Adrenal gland (tissue), 12 donors: ENCODE results near the gene RPTOR. TPM values are rescaled to one million over a fixed set of nuclear protein-coding genes. Genes with fewer than 3 reads are reported as not detected.
A peak's percentile ranks its signal among the peaks of the same experiment; 100 is the strongest.
"Not testable (repeated sequence)": the region's sequence is repeated elsewhere in the genome, so short reads cannot be mapped to it uniquely, and the experiment has no call there.

Source experiments
- DNase-seq, 7 donors: peaks; one replicate each; pipeline ENCODE4 v3.0.0-alpha.2; 2019 to 2020
- H3K27ac ChIP-seq, 5 donors: fragments of 200-600 bp; sonication (generic) in 4 of 5; 1 replicate in 3 of 5; 2 replicates in 2 of 5; pipeline versions ENCODE4 v1.5.1 to v1.8.0; 2016 to 2020; ENCODE audit warnings: mild to moderate bottlenecking in 1 of 5
- H3K27me3 ChIP-seq: fragments of 200-600 bp; 2 replicates; pipeline ENCODE4 v1.8.0; 2021
- H3K36me3 ChIP-seq, 2 donors: fragments of 200-600 bp; replicated peaks in 1 of 2; 1 replicate in 1 of 2; 2 replicates in 1 of 2; pipeline versions ENCODE4 v1.5.1 to v1.8.0; 2018 to 2022
- H3K4me1 ChIP-seq, 2 donors: fragments of 200-600 bp; replicated peaks in 1 of 2; 1 replicate in 1 of 2; 2 replicates in 1 of 2; pipeline versions ENCODE4 v1.5.1 to v1.8.0; 2018 to 2021
- H3K4me3 ChIP-seq, 4 donors: fragments of 200-600 bp; sonication (generic) in 3 of 4; one replicate each; pipeline ENCODE4 v1.5.1; 2016 to 2018
- H3K9me3 ChIP-seq, 3 donors: fragments of 200-600 bp; sonication (generic) in 1 of 3; replicated peaks in 1 of 3; 1 replicate in 2 of 3; 2 replicates in 1 of 3; pipeline versions ENCODE4 v1.5.1 to v1.8.0; 2016 to 2021
- CTCF ChIP-seq, 6 experiments: fragments of 450-650 bp in 4 of 6; fragments of 200-600 bp in 2 of 6; sonication (generic) in 1 of 6; IDR thresholded peaks; 1 replicate in 5 of 6; 2 replicates in 1 of 6; pipeline versions ENCODE4 v1.5.1 to v1.8.0; 2016 to 2021; ENCODE audit warnings: antibody characterized with exemption in 6 of 6, mild to moderate bottlenecking in 2 of 6, moderate library complexity in 1 of 6
- POLR2A ChIP-seq, 2 donors: fragments of 450-650 bp; IDR thresholded peaks; one replicate each; pipeline ENCODE4 v1.6.1; 2017; ENCODE audit warnings: antibody characterized with exemption in 2 of 2, mild to moderate bottlenecking in 2 of 2, moderate library complexity in 1 of 2
- WGBS, 4 donors: extraction: QIAGEN DNeasy Blood & Tissue Kit in 2 of 4; methylation state at CpG; one replicate each; pipeline versions ENCODE4 v1.1.5 to v1.1.7; 2013 to 2017; 5-methylcytosine and 5-hydroxymethylcytosine counted together
- intact Hi-C, 2 donors: fragments of 100-400 bp; cut with DNase I; formaldehyde crosslinking; loops; one replicate each; pipeline versions ENCODE4 v1.14.1 to v1.15.0; 2022 to 2023
- polyA plus RNA-seq, 3 donors: library from polyadenylated mRNA; stranded (reverse); fragments of 200-250 nt in 2 of 3; fragments of 350-450 nt in 1 of 3; fragmentation: Illumina TruSeq in 1 of 3; extraction: RNeasy Lipid Tissue Mini Kit (QIAGEN cat#74804) in 1 of 3; gene quantifications; one replicate each; pipeline ENCODE4 v1.2.3, GENCODE V29; 2013 to 2014
- total RNA-seq, 9 donors: library from RNA; depleted of rRNA in 4 of 9; stranded (reverse); fragments of >200 nt in 4 of 9; fragments of 120-200 nt in 1 of 9; fragmentation: NEBNext Ultra II Directional in 1 of 9; extraction: Animal tissue kit (Norgen Biotek cat#: 25700) in 1 of 9; gene quantifications; one replicate each; pipeline versions ENCODE4 v1.1.0 to v1.2.4, GENCODE V29; 2013 to 2023
- donor health status: healthy with polysubstance abuse.
- donor health status: Bipolar disorder and iron deficiency.
- donor health status: DM: yes; HTN: yes; CAD: no.
- donor health status: DM: no; HTN: no; CAD: no.
- donor health status: DM: no; HTN: no; CAD: no.
- donor health status: DM: yes; HTN: yes; CAD: no.

The RPTOR gene
- total and polyA plus RNA-seq, 12 donors, result 9.7 to 53.3 (median 29.7) TPM

GRCh38 chr17:80621335-80621996 is 76.8 kb downstream of the RPTOR start:
- TF ChIP-seq POLR2A (IDR thresholded peaks at IDR 0.05) (no peak), CTCF (IDR thresholded peaks at IDR 0.05) (no peak)
- peak in 1 of 7 donors; percentile 35 for DNase-seq
- Histone ChIP-seq H3K27me3 (no peaks in the 10 kb centered on the region), H3K4me1 (no peaks in the 10 kb centered on the region), H3K9me3 (no peaks in the 10 kb centered on the region), H3K27ac (no peak overlapping the region), H3K4me3 (no peak overlapping the region), H3K36me3 (peaks cover 0 to 4% of the 10 kb centered on the region in 2 donors)
- intact Hi-C loops, result no loop called here
- WGBS, 4 donors, result 84 to 96% (median 89%) methylated on average over 20 to 25 of the region's 25 CpGs

DNA sequence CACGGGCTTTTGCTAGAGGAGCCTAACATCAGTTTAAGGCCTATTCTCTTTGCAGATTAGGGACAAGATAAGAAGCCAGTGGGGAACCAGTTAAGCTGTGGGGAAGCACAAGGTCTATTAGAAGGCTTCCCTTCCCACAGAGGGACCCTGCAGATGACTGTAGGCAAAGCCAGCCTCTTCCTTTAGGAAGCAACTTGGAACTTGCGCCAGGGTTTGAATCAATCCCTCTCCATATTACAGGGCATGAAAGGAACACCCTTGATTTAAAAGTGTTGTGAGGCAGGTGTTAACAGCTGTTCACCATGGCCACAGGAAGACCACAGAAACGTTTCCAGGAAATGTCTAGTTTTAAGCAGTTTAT is 77.3 kb downstream of the RPTOR start:
- WGBS, 4 donors, result 67 to 69% (median 67%) methylated on average over 2 to 3 of the region's 3 CpGs
- no peaks in the 10 kb centered on the region for H3K27me3 ChIP-seq
- no peaks in the 10 kb centered on the region for H3K9me3 ChIP-seq
- peaks cover 0 to 4% of the 10 kb centered on the region in 2 donors for H3K36me3 ChIP-seq
- H3K27ac ChIP-seq, result no peak overlapping the region
- no peaks in the 10 kb centered on the region for H3K4me1 ChIP-seq
- TF ChIP-seq POLR2A (IDR thresholded peaks at IDR 0.05) (no peak), CTCF (IDR thresholded peaks at IDR 0.05) (no peak)
- intact Hi-C loops, result no loop called here
- no peak overlapping the region for H3K4me3 ChIP-seq
- peak in 1 of 7 donors; percentile 1 for DNase-seq

GRCh38 chr17:80624864-80625263 is 80.2 kb downstream of the RPTOR start:
- no peak for TF ChIP-seq CTCF (IDR thresholded peaks at IDR 0.05)
- no peak for TF ChIP-seq POLR2A (IDR thresholded peaks at IDR 0.05)
- intact Hi-C loops, result no loop called here
- Histone ChIP-seq H3K4me3 (no peak overlapping the region), H3K27ac (no peak overlapping the region), H3K27me3 (no peaks in the 10 kb centered on the region), H3K9me3 (no peaks in the 10 kb centered on the region), H3K4me1 (no peaks in the 10 kb centered on the region), H3K36me3 (peaks cover 0 to 4% of the 10 kb centered on the region in 2 donors)
- WGBS, 4 donors, result 89 to 95% (median 91%) methylated on average over 11 to 14 of the region's 14 CpGs
- no peak for DNase-seq

DNA sequence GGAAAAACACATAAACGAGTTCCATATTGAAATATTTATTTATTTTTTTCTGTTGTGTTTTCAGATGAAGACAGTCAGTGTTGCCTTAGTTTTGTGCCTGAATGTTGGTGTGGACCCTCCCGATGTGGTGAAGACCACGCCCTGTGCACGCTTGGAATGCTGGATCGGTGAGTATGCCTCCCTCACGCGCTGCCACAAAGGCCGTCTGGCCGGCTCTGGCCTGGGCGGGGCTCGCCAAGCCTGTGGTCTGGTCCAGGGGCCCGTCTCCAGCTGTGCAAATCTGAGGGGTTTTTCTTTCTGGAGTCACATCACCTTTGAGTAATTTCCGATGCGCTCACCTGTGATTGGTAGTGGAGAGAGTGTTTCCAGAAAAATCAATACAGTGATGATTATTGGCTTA is 81.0 kb downstream of the RPTOR start:
- H3K27ac ChIP-seq, result no peak overlapping the region
- 90 to 94% (median 93%) methylated on average over 14 of the region's 14 CpGs for WGBS, 4 donors
- no peak for TF ChIP-seq POLR2A (IDR thresholded peaks at IDR 0.05)
- no peak for TF ChIP-seq CTCF (IDR thresholded peaks at IDR 0.05)
- intact Hi-C loops, result no loop called here
- no peak for DNase-seq
- H3K36me3 ChIP-seq, result peaks cover 0 to 4% of the 10 kb centered on the region in 2 donors
- no peak overlapping the region for H3K4me3 ChIP-seq
- H3K9me3 ChIP-seq, result no peaks in the 10 kb centered on the region
- H3K27me3 ChIP-seq, result no peaks in the 10 kb centered on the region
- H3K4me1 ChIP-seq, result no peaks in the 10 kb centered on the region

- WGBS, 4 donors, result 88 to 94% (median 93%) methylated on average over 7 of the region's 7 CpGs
- DNase-seq, result peak in 1 of 7 donors; percentile 1
Observed at GRCh38 chr17:80628881-80629280, 84.2 kb downstream of the RPTOR start.

More at GRCh38 chr17:80628881-80629280, 84.2 kb downstream of the RPTOR start:
- intact Hi-C loops, H3K36me3 ChIP-seq, H3K27me3 ChIP-seq, H3K9me3 ChIP-seq, H3K4me3 ChIP-seq, H3K27ac ChIP-seq, H3K4me1 ChIP-seq: not testable (repeated sequence)
